Endothelial cell of coronary artery (primary cell): Measurements from ENCODE around the gene CHRNA7. TPM values are rescaled to one million over a fixed set of nuclear protein-coding genes. Genes with fewer than 3 reads are reported as not detected.

Source experiments
- total RNA-seq: library from RNA; depleted of rRNA; stranded (reverse); fragments of >200 nt; gene quantifications from 2 replicates; pipeline ENCODE4 v1.2.3, GENCODE V29; 2014

Gene CHRNA7
- 0.56 and 1.8 TPM in 2 replicates for total RNA-seq

GRCh38 chr15:32029862-32030781, at the start of gene CHRNA7:
CHRNA7 (plus strand) TSS chr15:32030515; CDS start chr15:32030595, 80 bp downstream.

Other genes starting within 250 kb of the CHRNA7 start
- gene OTUD7A, start 159.8 kb upstream of the CHRNA7 start, total RNA-seq: 0.09 and 0.18 TPM in 2 replicates